Measurements from ENCODE around the gene HOXB3. TPM values are rescaled to one million over a fixed set of nuclear protein-coding genes. Genes with fewer than 3 reads are reported as not detected.

The HOXB3 gene
- polyA plus RNA-seq, 1 donor (not counting 4 experiments of a cell fraction or from before 2014, with no cell fraction given), result 1.1 TPM

DNA sequence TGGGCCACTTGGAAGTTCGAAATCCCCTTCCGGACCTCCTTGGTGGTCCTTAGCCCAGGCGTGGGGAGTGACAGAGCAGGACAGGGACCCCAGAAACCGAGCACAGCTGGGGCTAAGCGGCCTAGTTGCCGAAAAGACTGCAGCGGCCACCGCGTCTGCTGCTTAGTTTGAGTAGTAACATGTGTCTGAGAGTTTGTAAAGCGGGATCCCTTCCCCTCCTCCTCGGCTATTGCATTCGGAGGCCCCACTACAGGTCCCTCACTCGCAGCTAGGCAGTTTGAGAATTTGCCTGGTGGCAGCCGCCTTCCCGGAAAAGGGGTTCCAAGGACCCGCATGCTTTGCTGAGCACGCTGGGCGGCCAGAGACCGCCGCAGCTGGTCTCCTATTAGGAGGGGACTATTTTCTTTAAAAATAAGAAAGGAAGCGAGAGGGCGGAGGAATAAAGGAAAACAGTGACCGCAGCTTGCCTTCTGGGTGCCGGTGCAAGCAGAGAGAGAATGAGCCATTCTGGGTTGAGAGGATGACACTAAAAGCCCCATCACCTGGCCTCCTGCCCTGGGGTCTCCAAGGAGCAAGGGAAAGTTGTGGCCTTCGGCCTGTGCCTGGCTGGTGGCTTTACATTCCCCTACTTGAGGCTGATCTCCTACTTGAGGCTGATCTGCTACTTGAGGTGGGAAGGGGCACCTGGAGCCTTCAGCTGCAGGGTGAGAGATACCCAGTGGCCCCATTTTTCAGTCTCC, 4.7 kb upstream of the HOXB3 start:
- no peaks in the 10 kb centered on the region for H3K79me2 ChIP-seq (ENCODE audit: control insufficient read depth, insufficient read depth, low read length)
- no peak overlapping the region for H3K27ac ChIP-seq (ENCODE audit: control insufficient read depth, insufficient read depth, low read length)
- no peak overlapping the region for H3K4me3 ChIP-seq (ENCODE audit: control insufficient read depth in 2 of 3, extremely low read depth in 1 of 3, insufficient read depth in 2 of 3, low read depth in 1 of 3, low read length in 3 of 3)
- FAIRE-seq (no peak), DNase-seq (ENCODE audit: low read depth, low spot score) (no peak)
- H4K20me1 ChIP-seq (ENCODE audit: control insufficient read depth, extremely low read depth, insufficient read depth, low read length), result no peaks in the 10 kb centered on the region
- peaks cover 84% of the 10 kb centered on the region for H3K27me3 ChIP-seq (ENCODE audit: control insufficient read depth, extremely low read depth, insufficient read depth, low read length)
- H3K9me1 ChIP-seq (ENCODE audit: control insufficient read depth, extremely low read depth, insufficient read depth, low read length), result no peaks in the 10 kb centered on the region
- peaks cover 0 to 4% of the 10 kb centered on the region in 2 experiments for H3K36me3 ChIP-seq (ENCODE audit: control insufficient read depth in 2 of 2, extremely low read depth in 1 of 2, insufficient read depth in 2 of 2, low read length in 2 of 2)
- no peak overlapping the region for H2AFZ ChIP-seq (ENCODE audit: control insufficient read depth, low read length)
- no peak overlapping the region for H3K9ac ChIP-seq (ENCODE audit: control insufficient read depth, extremely low read depth, insufficient read depth, low read length)
- no peaks in the 10 kb centered on the region for H3K9me3 ChIP-seq (ENCODE audit: control insufficient read depth, low read depth, low read length)
- TF ChIP-seq, protein P1, sequence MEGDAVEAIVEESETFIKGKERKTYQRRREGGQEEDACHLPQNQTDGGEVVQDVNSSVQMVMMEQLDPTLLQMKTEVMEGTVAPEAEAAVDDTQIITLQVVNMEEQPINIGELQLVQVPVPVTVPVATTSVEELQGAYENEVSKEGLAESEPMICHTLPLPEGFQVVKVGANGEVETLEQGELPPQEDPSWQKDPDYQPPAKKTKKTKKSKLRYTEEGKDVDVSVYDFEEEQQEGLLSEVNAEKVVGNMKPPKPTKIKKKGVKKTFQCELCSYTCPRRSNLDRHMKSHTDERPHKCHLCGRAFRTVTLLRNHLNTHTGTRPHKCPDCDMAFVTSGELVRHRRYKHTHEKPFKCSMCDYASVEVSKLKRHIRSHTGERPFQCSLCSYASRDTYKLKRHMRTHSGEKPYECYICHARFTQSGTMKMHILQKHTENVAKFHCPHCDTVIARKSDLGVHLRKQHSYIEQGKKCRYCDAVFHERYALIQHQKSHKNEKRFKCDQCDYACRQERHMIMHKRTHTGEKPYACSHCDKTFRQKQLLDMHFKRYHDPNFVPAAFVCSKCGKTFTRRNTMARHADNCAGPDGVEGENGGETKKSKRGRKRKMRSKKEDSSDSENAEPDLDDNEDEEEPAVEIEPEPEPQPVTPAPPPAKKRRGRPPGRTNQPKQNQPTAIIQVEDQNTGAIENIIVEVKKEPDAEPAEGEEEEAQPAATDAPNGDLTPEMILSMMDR (optimal IDR thresholded peaks at IDR 0.05 in 1 of 3, IDR thresholded peaks at IDR 0.05 in 1 of 3, conservative IDR thresholded peaks at IDR 0.05 in 1 of 3; ENCODE audit: extremely low read depth in 1 of 3, insufficient read depth in 2 of 3, low read length in 3 of 3), result no peak
- peak; percentile 4 for TF ChIP-seq EZH2 (IDR thresholded peaks at IDR 0.05; ENCODE audit: low read length)
- dilution Hi-C loops (cut with MboI; ENCODE audit: extremely low pct_ligation_motif_present, low sequenced_read_pairs), result no loop called here
- peaks cover 17% of the 10 kb centered on the region for H3K4me1 ChIP-seq (ENCODE audit: control insufficient read depth, extremely low read depth, insufficient read depth, low read length)
- H3K4me2 ChIP-seq (ENCODE audit: control insufficient read depth, extremely low read depth, insufficient read depth, low read depth, low read length), result no peak overlapping the region

- Histone ChIP-seq H4K20me1 (ENCODE audit: control insufficient read depth, extremely low read depth, insufficient read depth, low read length) (no peaks in the 10 kb centered on the region), H3K9ac (ENCODE audit: control insufficient read depth, extremely low read depth, insufficient read depth, low read length) (no peak overlapping the region), H2AFZ (ENCODE audit: control insufficient read depth, low read length) (no peak overlapping the region), H3K4me2 (ENCODE audit: control insufficient read depth, extremely low read depth, insufficient read depth, low read depth, low read length) (peak overlapping the region; percentile 89), H3K4me3 (ENCODE audit: control insufficient read depth in 2 of 3, extremely low read depth in 1 of 3, insufficient read depth in 2 of 3, low read depth in 1 of 3, low read length in 3 of 3) (peak overlapping the region in 2 of 3 experiments; percentile 58 to 67), H3K27ac (ENCODE audit: control insufficient read depth, insufficient read depth, low read length) (no peak overlapping the region), H3K9me1 (ENCODE audit: control insufficient read depth, extremely low read depth, insufficient read depth, low read length) (no peaks in the 10 kb centered on the region), H3K79me2 (ENCODE audit: control insufficient read depth, insufficient read depth, low read length) (no peaks in the 10 kb centered on the region), H3K27me3 (ENCODE audit: control insufficient read depth, extremely low read depth, insufficient read depth, low read length) (peaks cover 83% of the 10 kb centered on the region), H3K36me3 (ENCODE audit: control insufficient read depth in 2 of 2, extremely low read depth in 1 of 2, insufficient read depth in 2 of 2, low read length in 2 of 2) (peaks cover 0 to 4% of the 10 kb centered on the region in 2 experiments), H3K9me3 (ENCODE audit: control insufficient read depth, low read depth, low read length) (no peaks in the 10 kb centered on the region), H3K4me1 (ENCODE audit: control insufficient read depth, extremely low read depth, insufficient read depth, low read length) (peaks cover 17% of the 10 kb centered on the region)
- peak; percentile 62 for FAIRE-seq
- TF ChIP-seq, protein P1 (optimal IDR thresholded peaks at IDR 0.05 in 1 of 3, IDR thresholded peaks at IDR 0.05 in 1 of 3, conservative IDR thresholded peaks at IDR 0.05 in 1 of 3; ENCODE audit: extremely low read depth in 1 of 3, insufficient read depth in 2 of 3, low read length in 3 of 3), result peak; percentile 82 to 95 (median 87)
- peak; percentile 54 for TF ChIP-seq EZH2 (IDR thresholded peaks at IDR 0.05; ENCODE audit: low read length)
- DNase-seq (ENCODE audit: low read depth, low spot score), result no peak
- dilution Hi-C loops (cut with MboI; ENCODE audit: extremely low pct_ligation_motif_present, low sequenced_read_pairs), result no loop called here
Measured at GRCh38 chr17:48593840-48594537, 3.9 kb upstream of the HOXB3 start.
